Muscle layer of duodenum (tissue), 2 donors: ENCODE results near the gene MAP3K1.

Experiments used
- H3K27ac ChIP-seq: one replicate; pipeline ENCODE4 v1.7.0; 2013; ENCODE audit warnings: mild to moderate bottlenecking, low read length
- H3K27me3 ChIP-seq: one replicate; pipeline ENCODE4 v1.7.0; 2013; ENCODE audit warnings: low read depth, mild to moderate bottlenecking, control low read depth, low read length
- H3K36me3 ChIP-seq, 2 donors: one replicate each; pipeline ENCODE4 v1.7.0; 2013; ENCODE audit warnings: low read length in 2 of 2, control low read depth in 1 of 2, mild to moderate bottlenecking in 1 of 2; ENCODE audit not compliant: insufficient read depth in 2 of 2, control insufficient read depth in 1 of 2
- H3K4me1 ChIP-seq, 2 donors: one replicate each; pipeline ENCODE4 v1.7.0; 2013; ENCODE audit warnings: low read length in 2 of 2, mild to moderate bottlenecking in 2 of 2, control low read depth in 1 of 2, moderate library complexity in 1 of 2; ENCODE audit not compliant: insufficient read depth in 2 of 2, control insufficient read depth in 1 of 2
- H3K4me3 ChIP-seq, 2 donors: one replicate each; pipeline ENCODE4 v1.7.0; 2013; ENCODE audit warnings: low read length in 2 of 2, low read depth in 1 of 2, mild to moderate bottlenecking in 1 of 2
- H3K9me3 ChIP-seq, 2 donors: one replicate each; pipeline ENCODE4 v1.7.0; 2013; ENCODE audit warnings: low read length in 2 of 2, control low read depth in 1 of 2, mild to moderate bottlenecking in 1 of 2; ENCODE audit not compliant: control insufficient read depth in 1 of 2
- donor health status: healthy.

The MAP3K1 gene

GRCh38 chr5:56829137-56829908 is 14.0 kb downstream of the MAP3K1 start:
- peaks cover 0 to 5% of the 10 kb centered on the region in 2 donors for H3K36me3 ChIP-seq
- no peak overlapping the region for H3K27ac ChIP-seq
- no peak overlapping the region for H3K4me3 ChIP-seq
- no peaks in the 10 kb centered on the region for H3K9me3 ChIP-seq
- no peaks in the 10 kb centered on the region for H3K27me3 ChIP-seq
- peaks cover 0 to 20% of the 10 kb centered on the region in 2 donors for H3K4me1 ChIP-seq

GRCh38 chr5:56831773-56832172 is 16.4 kb downstream of the MAP3K1 start:
- Histone ChIP-seq H3K27ac (no peak overlapping the region), H3K27me3 (no peaks in the 10 kb centered on the region), H3K4me3 (no peak overlapping the region), H3K9me3 (no peaks in the 10 kb centered on the region), H3K4me1 (peaks cover 0 to 17% of the 10 kb centered on the region in 2 donors), H3K36me3 (no peaks in the 10 kb centered on the region)

GRCh38 chr5:56833325-56833724 is 18.0 kb downstream of the MAP3K1 start:
- Histone ChIP-seq H3K9me3 (no peaks in the 10 kb centered on the region), H3K4me3 (no peak overlapping the region), H3K4me1 (peaks cover 0 to 27% of the 10 kb centered on the region in 2 donors), H3K27ac (no peak overlapping the region), H3K27me3 (no peaks in the 10 kb centered on the region), H3K36me3 (no peaks in the 10 kb centered on the region)

- Histone ChIP-seq H3K4me1 (peaks cover 5 to 23% of the 10 kb centered on the region in 2 donors), H3K27ac (no peak overlapping the region), H3K36me3 (no peaks in the 10 kb centered on the region), H3K27me3 (no peaks in the 10 kb centered on the region), H3K9me3 (no peaks in the 10 kb centered on the region), H3K4me3 (no peak overlapping the region)
These were observed 22.0 kb downstream of the MAP3K1 start for GRCh38 chr5:56837381-56837780.

- Histone ChIP-seq H3K4me1 (peaks cover 5 to 23% of the 10 kb centered on the region in 2 donors), H3K27ac (peak overlapping the region; percentile 56), H3K4me3 (no peak overlapping the region), H3K27me3 (no peaks in the 10 kb centered on the region), H3K9me3 (no peaks in the 10 kb centered on the region), H3K36me3 (no peaks in the 10 kb centered on the region)
These were observed 22.6 kb downstream of the MAP3K1 start for GRCh38 chr5:56837956-56838355.

- no peaks in the 10 kb centered on the region for H3K9me3 ChIP-seq
- H3K27ac ChIP-seq, result peak overlapping the region; percentile 56
- peak overlapping the region; percentile 7 to 17 for H3K4me3 ChIP-seq
These were observed 23.2 kb downstream of the MAP3K1 start for GRCh38 chr5:56838409-56839039.

GRCh38 chr5:56839062-56839461 is 23.7 kb downstream of the MAP3K1 start:
- H3K36me3 ChIP-seq, result no peaks in the 10 kb centered on the region
- H3K4me3 ChIP-seq, result peak overlapping the region in 1 of 2 donors; percentile 7
- H3K27ac ChIP-seq, result peak overlapping the region; percentile 56
- H3K27me3 ChIP-seq, result no peaks in the 10 kb centered on the region
- peaks cover 5 to 19% of the 10 kb centered on the region in 2 donors for H3K4me1 ChIP-seq
- no peaks in the 10 kb centered on the region for H3K9me3 ChIP-seq

More at GRCh38 chr5:56838409-56839039, 23.2 kb downstream of the MAP3K1 start:
- no peaks in the 10 kb centered on the region for H3K36me3 ChIP-seq
- peaks cover 5 to 19% of the 10 kb centered on the region in 2 donors for H3K4me1 ChIP-seq
- no peaks in the 10 kb centered on the region for H3K27me3 ChIP-seq

GRCh38 chr5:56840597-56840996 is 25.2 kb downstream of the MAP3K1 start:
- Histone ChIP-seq H3K4me1 (peaks cover 5 to 19% of the 10 kb centered on the region in 2 donors), H3K27me3 (no peaks in the 10 kb centered on the region), H3K9me3 (no peaks in the 10 kb centered on the region), H3K4me3 (no peak overlapping the region), H3K27ac (no peak overlapping the region), H3K36me3 (no peaks in the 10 kb centered on the region)

- Histone ChIP-seq H3K36me3 (no peaks in the 10 kb centered on the region), H3K27ac (no peak overlapping the region), H3K27me3 (no peaks in the 10 kb centered on the region), H3K4me1 (peaks cover 8% of the 10 kb centered on the region in 2 donors), H3K4me3 (no peak overlapping the region), H3K9me3 (no peaks in the 10 kb centered on the region)
These were observed 29.9 kb downstream of the MAP3K1 start for GRCh38 chr5:56845277-56845676.

- Histone ChIP-seq H3K9me3 (no peaks in the 10 kb centered on the region), H3K27ac (no peak overlapping the region), H3K36me3 (no peaks in the 10 kb centered on the region), H3K4me3 (no peak overlapping the region), H3K27me3 (no peaks in the 10 kb centered on the region), H3K4me1 (peaks cover 8 to 11% of the 10 kb centered on the region in 2 donors)
These were observed 30.6 kb downstream of the MAP3K1 start for GRCh38 chr5:56845904-56846480.

GRCh38 chr5:56848206-56848605 is 32.9 kb downstream of the MAP3K1 start:
- no peaks in the 10 kb centered on the region for H3K9me3 ChIP-seq
- no peaks in the 10 kb centered on the region for H3K27me3 ChIP-seq
- no peak overlapping the region for H3K4me3 ChIP-seq
- H3K4me1 ChIP-seq, result peaks cover 8 to 23% of the 10 kb centered on the region in 2 donors
- no peaks in the 10 kb centered on the region for H3K36me3 ChIP-seq
- no peak overlapping the region for H3K27ac ChIP-seq
